Panc1 (cell line): ENCODE data around the gene RRAS2.

Experiments used
- CTCF ChIP-seq: fragments of 450-650 bp; IDR thresholded peaks from 2 replicates; pipeline ENCODE4 v1.5.1; 2017; ENCODE audit warnings: mild to moderate bottlenecking
- POLR2AphosphoS5 ChIP-seq: IDR thresholded peaks from 2 replicates; pipeline ENCODE4 v1.6.1; 2012; ENCODE audit warnings: mild to moderate bottlenecking, low read depth, low read length, moderate library complexity
- REST ChIP-seq, 2 experiments: IDR thresholded peaks; 2 replicates each; pipeline ENCODE4 v1.6.1; 2011 to 2012; ENCODE audit warnings: low read depth in 2 of 2, control low read depth in 1 of 2, low read length in 1 of 2, mild to moderate bottlenecking in 1 of 2, moderate library complexity in 1 of 2; ENCODE audit not compliant: insufficient read depth in 1 of 2
- SIN3A ChIP-seq: IDR thresholded peaks from 2 replicates; pipeline ENCODE4 v1.6.1; 2012; ENCODE audit warnings: low read depth, mild to moderate bottlenecking, low read length, moderate library complexity, borderline replicate concordance; ENCODE audit not compliant: insufficient read depth
- TCF7L2 ChIP-seq: IDR thresholded peaks from 2 replicates; pipeline ENCODE4 v1.6.1; 2011; ENCODE audit warnings: mild to moderate bottlenecking, low read depth, low read length, inconsistent platforms

- no peak for TF ChIP-seq CTCF
- TF ChIP-seq SIN3A: no peak
- TF ChIP-seq POLR2AphosphoS5: no peak
- TF ChIP-seq REST (IDR thresholded peaks at IDR 0.05; ENCODE audit: insufficient read depth in 1 of 2, low read depth in 2 of 2, low read length in 1 of 2): no peak
- TF ChIP-seq TCF7L2: no peak
These were observed 34.9 kb upstream of the RRAS2 start for GRCh38 chr11:14393889-14394288.
